Duodenal mucosa (tissue), 2 donors: ENCODE measurements around the gene RB1.

ENCODE experiments used
- H3K27ac ChIP-seq: one replicate; pipeline ENCODE4 v1.7.0; 2013; ENCODE audit warnings: low read depth, low read length
- H3K27me3 ChIP-seq, 2 donors: one replicate each; pipeline ENCODE4 v1.7.0; 2013; ENCODE audit warnings: low read length in 2 of 2, control low read depth in 1 of 2; ENCODE audit not compliant: insufficient read depth in 2 of 2, control insufficient read depth in 1 of 2
- H3K36me3 ChIP-seq, 2 donors: one replicate each; pipeline ENCODE4 v1.7.0; 2013; ENCODE audit warnings: low read length in 2 of 2, control low read depth in 1 of 2; ENCODE audit not compliant: insufficient read depth in 2 of 2, control insufficient read depth in 1 of 2
- H3K4me1 ChIP-seq, 2 donors: one replicate each; pipeline ENCODE4 v1.7.0; 2013; ENCODE audit warnings: low read length in 2 of 2, control low read depth in 1 of 2; ENCODE audit not compliant: insufficient read depth in 2 of 2, control insufficient read depth in 1 of 2
- H3K4me3 ChIP-seq, 2 donors: one replicate each; pipeline ENCODE4 v1.7.0; 2013; ENCODE audit warnings: low read length in 2 of 2, low read depth in 1 of 2
- H3K9ac ChIP-seq, 2 donors: one replicate each; pipeline ENCODE4 v1.7.0; 2013; ENCODE audit warnings: low read length in 2 of 2, low read depth in 1 of 2
- H3K9me3 ChIP-seq, 2 donors: one replicate each; pipeline ENCODE4 v1.7.0; 2013; ENCODE audit warnings: low read length in 2 of 2, control low read depth in 1 of 2; ENCODE audit not compliant: control insufficient read depth in 1 of 2

Gene RB1

DNA sequence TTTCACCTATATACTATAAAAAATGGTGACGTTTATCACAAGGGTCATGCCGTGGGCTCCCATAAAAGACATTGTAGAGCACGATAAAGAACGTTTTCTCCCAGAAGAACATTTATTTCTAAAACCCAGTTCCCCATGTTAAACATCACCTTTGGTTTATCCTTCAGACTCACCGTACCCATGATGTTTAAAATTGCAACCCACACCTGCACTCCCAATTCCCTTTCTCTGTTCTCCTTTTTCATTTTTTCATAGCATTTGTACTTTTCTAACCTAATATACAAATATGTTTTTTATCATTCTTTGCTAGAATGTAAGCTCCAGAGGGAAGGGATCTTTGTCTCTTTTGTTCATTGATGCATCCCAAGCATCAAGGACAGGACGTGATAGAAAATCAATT is 227.3 kb downstream of the RB1 start:
- Histone ChIP-seq H3K4me3 (no peak overlapping the region), H3K9me3 (no peaks in the 10 kb centered on the region), H3K27me3 (no peaks in the 10 kb centered on the region), H3K36me3 (no peaks in the 10 kb centered on the region), H3K27ac (no peak overlapping the region), H3K9ac (no peak overlapping the region), H3K4me1 (peaks cover 3 to 14% of the 10 kb centered on the region in 2 donors)
